ENCODE results near the gene BBS12.

- TF ChIP-seq FOS (IDR thresholded peaks at IDR 0.05; ENCODE audit: borderline replicate concordance, insufficient read depth, low read length) (no peak), EZH2 (IDR thresholded peaks at IDR 0.05; ENCODE audit: borderline replicate concordance, low read depth, low read length, severe bottlenecking) (no peak), POLR2AphosphoS5 (IDR thresholded peaks at IDR 0.05; ENCODE audit: insufficient read depth, low read depth, low read length) (no peak), CTCF (IDR thresholded peaks at IDR 0.05; ENCODE audit: extremely low read depth in 1 of 2, insufficient read depth in 1 of 2, low read depth in 1 of 2, low read length in 2 of 2) (no peak)
These were observed 10.2 kb upstream of the BBS12 start for GRCh38 chr4:122722256-122722655.

Data from endothelial cell of umbilical vein (primary cell).